Measurements from ENCODE around the gene PDE5A. TPM values are rescaled to one million over a fixed set of nuclear protein-coding genes. Genes with fewer than 3 reads are reported as not detected.

PDE5A gene
- total RNA-seq, 1 experiment from 2014 or later = 68.1 TPM

- Histone ChIP-seq H3K36me3 (0 out of 2 replicates have a peak, but pooled peaks cover 7% of the 10 kb centered on the region), H3K27me3 (replicated peaks) (no peaks in the 10 kb centered on the region), H3K9me3 (replicated peaks) (no peaks in the 10 kb centered on the region), H3K4me1 (replicated peaks) (peaks cover 38% of the 10 kb centered on the region), H3K4me3 (peak overlapping the region; percentile 62), H3K27ac (peak overlapping the region; percentile 51)
- no peak for DNase-seq (ENCODE audit: low read depth in 1 of 2, low spot score in 2 of 2)
Measured at GRCh38 chr4:119629142-119629471, 503 bp upstream of the PDE5A start.

- H3K36me3 ChIP-seq = peaks cover 11% of the 10 kb centered on the region; the same call in 1 of the 2 replicates
- peaks cover 46% of the 10 kb centered on the region for H3K4me1 ChIP-seq (replicated peaks)
- H3K9me3 ChIP-seq (replicated peaks) = no peaks in the 10 kb centered on the region
- H3K27me3 ChIP-seq (replicated peaks) = no peaks in the 10 kb centered on the region
- peak overlapping the region; percentile 51 for H3K27ac ChIP-seq
- peak overlapping the region; percentile 62 for H3K4me3 ChIP-seq
- DNase-seq (ENCODE audit: low read depth in 1 of 2, low spot score in 2 of 2) = peak; percentile 79 to 80
Measured at GRCh38 chr4:119627267-119628255, 1.0 kb downstream of the PDE5A start.

GRCh38 chr4:119626943-119627266 lies 1.7 kb downstream of the PDE5A start:
- peak overlapping the region; percentile 51 for H3K27ac ChIP-seq
- H3K36me3 ChIP-seq = peaks cover 11% of the 10 kb centered on the region; the same call in 1 of the 2 replicates
- peak in 1 of 2 experiments; percentile 67 for DNase-seq (ENCODE audit: low read depth in 1 of 2, low spot score in 2 of 2)
- no peaks in the 10 kb centered on the region for H3K9me3 ChIP-seq (replicated peaks)
- peaks cover 40% of the 10 kb centered on the region for H3K4me1 ChIP-seq (replicated peaks)
- H3K4me3 ChIP-seq = peak overlapping the region; percentile 62
- no peaks in the 10 kb centered on the region for H3K27me3 ChIP-seq (replicated peaks)

- DNase-seq (ENCODE audit: low read depth in 1 of 2, low spot score in 2 of 2) = peak in 1 of 2 experiments; percentile 49
- Histone ChIP-seq H3K27me3 (replicated peaks) (no peaks in the 10 kb centered on the region), H3K36me3 (peaks cover 11% of the 10 kb centered on the region; the same call in 1 of the 2 replicates), H3K9me3 (replicated peaks) (no peaks in the 10 kb centered on the region), H3K4me3 (peak overlapping the region; percentile 62), H3K27ac (peak overlapping the region; percentile 51), H3K4me1 (replicated peaks) (peaks cover 38% of the 10 kb centered on the region)
Measured at GRCh38 chr4:119626420-119626819, 2.2 kb downstream of the PDE5A start.

GRCh38 chr4:119625761-119626160 lies 2.8 kb downstream of the PDE5A start:
- Histone ChIP-seq H3K9me3 (replicated peaks) (no peaks in the 10 kb centered on the region), H3K4me3 (peak overlapping the region; percentile 62), H3K4me1 (replicated peaks) (peaks cover 37% of the 10 kb centered on the region), H3K36me3 (peaks cover 14% of the 10 kb centered on the region), H3K27ac (peak overlapping the region; percentile 51), H3K27me3 (replicated peaks) (no peaks in the 10 kb centered on the region)
- DNase-seq (ENCODE audit: low read depth in 1 of 2, low spot score in 2 of 2) = no peak

- H3K36me3 ChIP-seq = peaks cover 14% of the 10 kb centered on the region
- H3K4me1 ChIP-seq (replicated peaks) = peaks cover 23% of the 10 kb centered on the region
- no peak for DNase-seq (ENCODE audit: low read depth in 1 of 2, low spot score in 2 of 2)
- H3K9me3 ChIP-seq (replicated peaks) = no peaks in the 10 kb centered on the region
- H3K27me3 ChIP-seq (replicated peaks) = no peaks in the 10 kb centered on the region
- H3K4me3 ChIP-seq = no peak overlapping the region
- H3K27ac ChIP-seq = no peak overlapping the region
Measured at GRCh38 chr4:119624356-119624755, 4.2 kb downstream of the PDE5A start.

GRCh38 chr4:119623025-119623424 lies 5.6 kb downstream of the PDE5A start:
- Histone ChIP-seq H3K36me3 (peaks cover 14% of the 10 kb centered on the region), H3K9me3 (replicated peaks) (no peaks in the 10 kb centered on the region), H3K27me3 (replicated peaks) (no peaks in the 10 kb centered on the region), H3K27ac (peak overlapping the region; percentile 38), H3K4me3 (no peak overlapping the region), H3K4me1 (replicated peaks) (peaks cover 20% of the 10 kb centered on the region)
- peak in 1 of 2 experiments; percentile 42 for DNase-seq (ENCODE audit: low read depth in 1 of 2, low spot score in 2 of 2)

GRCh38 chr4:119615068-119615719 lies 13.4 kb downstream of the PDE5A start:
- Histone ChIP-seq H3K27me3 (replicated peaks) (no peaks in the 10 kb centered on the region), H3K9me3 (replicated peaks) (no peaks in the 10 kb centered on the region), H3K27ac (no peak overlapping the region), H3K4me1 (replicated peaks) (no peaks in the 10 kb centered on the region), H3K4me3 (no peak overlapping the region), H3K36me3 (peaks cover 25% of the 10 kb centered on the region)
- no peak for DNase-seq (ENCODE audit: low read depth in 1 of 2, low spot score in 2 of 2)

GRCh38 chr4:119604266-119604665 lies 24.3 kb downstream of the PDE5A start:
- H3K4me3 ChIP-seq = no peak overlapping the region
- no peaks in the 10 kb centered on the region for H3K27me3 ChIP-seq (replicated peaks)
- peaks cover 28% of the 10 kb centered on the region for H3K36me3 ChIP-seq
- no peak for DNase-seq (ENCODE audit: low read depth in 1 of 2, low spot score in 2 of 2)
- H3K9me3 ChIP-seq (replicated peaks) = no peaks in the 10 kb centered on the region
- no peaks in the 10 kb centered on the region for H3K4me1 ChIP-seq (replicated peaks)
- H3K27ac ChIP-seq = no peak overlapping the region

GRCh38 chr4:119602366-119602765 lies 26.2 kb downstream of the PDE5A start:
- Histone ChIP-seq H3K36me3 (peaks cover 34% of the 10 kb centered on the region), H3K9me3 (replicated peaks) (no peaks in the 10 kb centered on the region), H3K27ac (no peak overlapping the region), H3K27me3 (replicated peaks) (no peaks in the 10 kb centered on the region), H3K4me1 (replicated peaks) (peaks cover 6% of the 10 kb centered on the region), H3K4me3 (no peak overlapping the region)
- DNase-seq (ENCODE audit: low read depth in 1 of 2, low spot score in 2 of 2) = no peak

GRCh38 chr4:119598521-119598920 lies 30.1 kb downstream of the PDE5A start:
- no peaks in the 10 kb centered on the region for H3K27me3 ChIP-seq (replicated peaks)
- H3K36me3 ChIP-seq = peaks cover 36% of the 10 kb centered on the region
- no peak for DNase-seq (ENCODE audit: low read depth in 1 of 2, low spot score in 2 of 2)
- peaks cover 9% of the 10 kb centered on the region for H3K4me1 ChIP-seq (replicated peaks)
- H3K9me3 ChIP-seq (replicated peaks) = no peaks in the 10 kb centered on the region
- H3K4me3 ChIP-seq = no peak overlapping the region
- no peak overlapping the region for H3K27ac ChIP-seq

GRCh38 chr4:119597377-119597776 lies 31.2 kb downstream of the PDE5A start:
- H3K36me3 ChIP-seq = peaks cover 43% of the 10 kb centered on the region
- H3K27me3 ChIP-seq (replicated peaks) = no peaks in the 10 kb centered on the region
- no peak overlapping the region for H3K27ac ChIP-seq
- H3K9me3 ChIP-seq (replicated peaks) = no peaks in the 10 kb centered on the region
- H3K4me3 ChIP-seq = no peak overlapping the region
- peak in 1 of 2 experiments; percentile 15 for DNase-seq (ENCODE audit: low read depth in 1 of 2, low spot score in 2 of 2)
- peaks cover 9% of the 10 kb centered on the region for H3K4me1 ChIP-seq (replicated peaks)

- peaks cover 9% of the 10 kb centered on the region for H3K4me1 ChIP-seq (replicated peaks)
- H3K27me3 ChIP-seq (replicated peaks) = no peaks in the 10 kb centered on the region
- peaks cover 49% of the 10 kb centered on the region for H3K36me3 ChIP-seq
- no peak overlapping the region for H3K4me3 ChIP-seq
- DNase-seq (ENCODE audit: low read depth in 1 of 2, low spot score in 2 of 2) = no peak
- H3K27ac ChIP-seq = no peak overlapping the region
- H3K9me3 ChIP-seq (replicated peaks) = no peaks in the 10 kb centered on the region
Measured at GRCh38 chr4:119593698-119594097, 34.9 kb downstream of the PDE5A start.

- H3K9me3 ChIP-seq (replicated peaks) = no peaks in the 10 kb centered on the region
- peaks cover 46% of the 10 kb centered on the region for H3K36me3 ChIP-seq
- H3K4me1 ChIP-seq (replicated peaks) = peaks cover 5% of the 10 kb centered on the region
- no peak for DNase-seq (ENCODE audit: low read depth in 1 of 2, low spot score in 2 of 2)
- H3K4me3 ChIP-seq = no peak overlapping the region
- H3K27ac ChIP-seq = no peak overlapping the region
- H3K27me3 ChIP-seq (replicated peaks) = no peaks in the 10 kb centered on the region
Measured at GRCh38 chr4:119592830-119593229, 35.8 kb downstream of the PDE5A start.
